HUDEP-2 (cell line): Measurements from ENCODE around the gene SEC24C.
A peak's percentile ranks its signal among the peaks of the same experiment; 100 is the strongest.
"Not testable (repeated sequence)": the region's sequence is repeated elsewhere in the genome, so short reads cannot be mapped to it uniquely, and the experiment has no call there.

Experiments
- DNase-seq, 76 experiments: peaks; one replicate each; lab custom pipeline; 2025; ENCODE audit not compliant: unreplicated experiment in 76 of 76; lab: John Stamatoyannopoulos, UW

SEC24C gene

DNA sequence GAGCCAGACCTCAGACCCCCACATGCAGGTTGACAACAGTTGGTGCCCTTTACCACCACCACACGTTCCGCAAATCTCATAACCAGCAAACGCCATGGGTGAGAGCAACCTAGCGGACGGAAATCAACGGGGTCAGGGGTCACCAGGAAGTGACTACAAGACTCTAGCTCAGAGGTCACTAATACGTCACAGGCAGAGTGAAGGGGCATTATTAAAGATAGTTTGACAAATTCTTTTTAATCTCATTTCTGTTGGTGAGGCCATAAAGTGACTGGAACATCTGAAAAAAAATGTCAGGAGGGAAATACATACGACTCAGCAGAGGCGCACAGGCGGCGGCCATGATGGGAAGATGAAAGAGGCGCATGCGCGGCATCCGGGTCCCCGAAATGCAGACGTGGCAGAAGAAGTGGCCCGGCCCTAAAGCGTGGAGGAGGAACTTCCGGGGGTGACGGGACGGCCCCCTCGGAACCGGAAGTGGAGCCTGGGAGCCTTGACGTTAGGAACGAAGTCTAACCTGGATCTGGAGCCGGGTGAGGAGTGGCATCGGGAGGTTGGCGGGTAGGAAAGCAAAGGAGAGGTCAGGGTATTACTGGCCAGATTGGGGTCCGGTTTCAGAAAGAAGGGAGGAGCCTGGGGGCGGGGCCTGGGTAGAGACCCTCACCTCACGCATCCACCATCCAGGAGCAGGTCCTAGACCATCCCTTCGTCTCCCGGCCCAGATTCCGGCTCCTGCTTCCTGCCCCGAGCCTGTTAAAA is at the start of gene SEC24C:
Gene SEC24C, plus strand, starts transcription at position 468 of the 759 bp plus-strand sequence. CDS start 2,461 bp downstream, outside the sequence.
- DNase-seq = peak in 75 of 76 experiments; percentile 17 to 95 (median 90)

DNA sequence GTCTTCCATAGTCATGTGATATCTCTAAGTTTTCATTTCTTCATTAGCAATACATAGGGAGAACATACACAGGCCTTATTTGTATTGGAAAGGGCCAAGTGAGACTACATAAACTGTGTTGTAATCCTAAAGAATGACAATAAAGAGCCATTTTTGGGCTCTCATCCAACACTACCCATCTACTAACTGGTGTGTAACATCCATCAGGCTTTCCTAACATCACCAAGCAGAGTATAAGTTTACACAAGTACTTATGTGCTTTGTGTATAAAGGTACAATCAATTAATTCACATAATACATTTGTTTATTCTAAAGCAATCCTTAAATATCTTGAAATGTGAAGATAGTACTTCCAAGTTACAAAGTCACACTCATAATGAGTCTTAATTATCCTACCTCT is 48.9 kb upstream of the SEC24C start:
- DNase-seq = not testable (repeated sequence)

DNA sequence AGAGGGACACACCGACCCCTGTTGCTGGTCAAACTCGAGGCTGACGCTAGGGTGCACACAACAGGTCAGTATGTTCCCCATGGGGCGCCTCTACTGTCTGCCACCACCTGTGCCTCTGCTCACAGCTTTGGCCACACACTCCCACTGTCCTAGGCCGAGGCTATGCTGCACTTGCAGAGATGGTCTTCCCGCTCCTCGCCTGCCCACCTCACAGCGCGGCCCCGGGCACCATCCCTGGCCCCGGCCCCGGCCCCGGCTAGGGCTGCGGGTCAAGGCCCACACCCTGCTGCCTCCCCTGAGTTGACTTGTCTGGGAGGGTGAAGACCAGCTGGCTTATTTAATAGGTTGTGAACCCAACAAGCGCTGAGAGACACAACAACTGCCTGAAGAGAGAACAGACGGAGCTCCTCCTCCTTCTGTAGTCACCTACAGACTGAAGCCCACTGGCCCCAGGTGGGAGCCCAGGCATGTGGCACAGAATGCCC is 46.5 kb upstream of the SEC24C start, which contains the start of gene AGAP5:
Gene AGAP5, minus strand, starts transcription at position 435 of the 485 bp plus-strand sequence. Its CDS starts 354 bp downstream, at position 81.
- DNase-seq = not testable (repeated sequence)

GRCh38 chr10:73698819-73699218 is 45.4 kb upstream of the SEC24C start:
- not testable (repeated sequence) for DNase-seq

DNA sequence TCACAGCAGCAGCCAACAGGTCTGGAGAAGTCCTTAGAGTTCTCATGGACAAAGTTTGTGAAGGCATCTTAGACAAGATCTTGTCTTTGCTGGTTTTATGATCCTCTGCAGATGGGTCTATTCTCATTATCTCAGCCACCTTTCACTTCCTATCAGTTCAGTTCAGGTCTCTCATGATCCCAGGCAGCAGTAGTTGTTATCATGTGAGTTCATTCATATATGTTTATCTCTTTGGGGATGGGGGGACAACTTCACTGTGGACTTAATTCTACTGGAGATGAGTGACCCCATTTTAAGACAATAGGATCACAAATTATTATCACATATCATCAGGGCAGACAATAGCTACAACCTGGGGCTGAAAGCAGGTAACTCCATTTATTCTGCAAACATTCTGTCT is 40.2 kb upstream of the SEC24C start:
- peak in 1 of 76 experiments; percentile 9 for DNase-seq

GRCh38 chr10:73705506-73706072 is 38.6 kb upstream of the SEC24C start:
- DNase-seq = not testable (repeated sequence)

DNA sequence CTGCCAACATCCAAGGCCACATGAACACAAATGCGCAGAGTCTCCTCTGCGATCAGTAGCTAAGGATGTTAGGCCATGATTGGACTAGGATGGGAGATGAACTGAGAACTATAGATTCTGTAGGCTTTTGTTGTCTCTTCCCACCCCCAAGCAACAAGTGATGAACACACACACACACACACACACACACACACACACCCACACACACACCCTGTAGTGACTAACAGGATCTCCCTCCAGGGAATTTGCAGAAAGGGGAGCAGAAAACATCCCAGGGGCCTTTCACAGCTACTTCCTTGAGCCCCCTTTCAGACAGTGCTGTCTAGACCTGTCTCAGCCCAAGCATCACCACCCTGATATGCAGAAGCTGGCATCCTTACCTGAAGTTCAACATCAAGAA is 37.7 kb upstream of the SEC24C start:
- not testable (repeated sequence) for DNase-seq

- not testable (repeated sequence) for DNase-seq
Measured at GRCh38 chr10:73707628-73708027, 36.5 kb upstream of the SEC24C start.

- not testable (repeated sequence) for DNase-seq
Measured at GRCh38 chr10:73708122-73708521, 36.0 kb upstream of the SEC24C start.

DNA sequence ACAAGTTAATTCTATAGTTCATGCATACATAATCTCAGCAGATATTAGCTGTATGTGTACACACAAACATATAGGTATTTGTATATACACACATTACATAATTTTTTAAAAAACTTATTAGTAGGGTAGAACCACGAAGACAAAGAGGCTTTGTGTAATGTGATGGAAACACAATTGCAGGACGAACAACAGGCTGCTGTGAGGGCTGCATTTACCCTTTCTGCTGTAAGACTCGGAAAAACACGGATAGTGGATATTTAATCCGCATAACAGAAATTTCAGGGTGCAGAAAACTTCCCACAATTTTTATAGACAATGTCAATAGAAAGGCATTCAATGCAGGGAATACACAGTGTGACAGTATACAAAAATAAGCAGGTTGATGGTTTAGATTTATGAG is 32.5 kb upstream of the SEC24C start:
- not testable (repeated sequence) for DNase-seq

DNA sequence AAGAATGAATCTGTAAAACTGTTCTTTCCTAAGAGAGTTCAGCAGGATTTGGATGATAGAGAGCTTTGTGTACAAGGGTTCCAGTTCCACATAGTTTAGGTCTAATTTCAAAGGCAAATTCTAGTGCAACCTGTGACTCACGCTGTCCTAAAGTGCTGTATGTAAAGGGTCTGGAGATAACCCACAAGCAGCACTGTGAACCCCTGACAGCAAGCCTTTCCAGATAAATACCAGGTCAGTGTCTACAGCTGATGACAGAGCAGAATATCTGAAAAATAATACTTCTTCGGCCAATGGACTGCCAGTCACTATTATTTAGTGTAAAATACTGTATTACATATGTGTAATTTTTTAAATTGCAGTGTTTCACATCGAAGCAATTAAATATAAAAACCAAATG is 30.3 kb upstream of the SEC24C start:
- DNase-seq = not testable (repeated sequence)

DNA sequence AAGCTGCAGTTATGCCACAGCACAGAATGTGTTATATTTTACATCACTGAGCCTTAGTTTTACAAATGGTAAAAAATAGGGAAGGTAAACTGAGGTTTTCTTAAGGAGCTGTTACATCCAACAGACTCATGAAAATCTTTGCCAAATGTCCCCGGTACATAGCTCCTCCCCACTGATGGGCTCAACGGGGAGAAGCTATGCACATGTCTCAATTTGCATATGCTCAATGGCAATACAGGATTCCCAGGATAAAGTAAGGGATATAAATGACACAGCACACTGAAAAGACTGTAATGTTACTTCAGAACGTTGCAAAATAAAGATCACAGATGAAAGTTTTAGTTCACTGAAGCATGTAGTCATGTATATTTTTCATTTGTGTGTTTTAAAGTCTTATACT is 29.7 kb upstream of the SEC24C start:
- not testable (repeated sequence) for DNase-seq

DNA sequence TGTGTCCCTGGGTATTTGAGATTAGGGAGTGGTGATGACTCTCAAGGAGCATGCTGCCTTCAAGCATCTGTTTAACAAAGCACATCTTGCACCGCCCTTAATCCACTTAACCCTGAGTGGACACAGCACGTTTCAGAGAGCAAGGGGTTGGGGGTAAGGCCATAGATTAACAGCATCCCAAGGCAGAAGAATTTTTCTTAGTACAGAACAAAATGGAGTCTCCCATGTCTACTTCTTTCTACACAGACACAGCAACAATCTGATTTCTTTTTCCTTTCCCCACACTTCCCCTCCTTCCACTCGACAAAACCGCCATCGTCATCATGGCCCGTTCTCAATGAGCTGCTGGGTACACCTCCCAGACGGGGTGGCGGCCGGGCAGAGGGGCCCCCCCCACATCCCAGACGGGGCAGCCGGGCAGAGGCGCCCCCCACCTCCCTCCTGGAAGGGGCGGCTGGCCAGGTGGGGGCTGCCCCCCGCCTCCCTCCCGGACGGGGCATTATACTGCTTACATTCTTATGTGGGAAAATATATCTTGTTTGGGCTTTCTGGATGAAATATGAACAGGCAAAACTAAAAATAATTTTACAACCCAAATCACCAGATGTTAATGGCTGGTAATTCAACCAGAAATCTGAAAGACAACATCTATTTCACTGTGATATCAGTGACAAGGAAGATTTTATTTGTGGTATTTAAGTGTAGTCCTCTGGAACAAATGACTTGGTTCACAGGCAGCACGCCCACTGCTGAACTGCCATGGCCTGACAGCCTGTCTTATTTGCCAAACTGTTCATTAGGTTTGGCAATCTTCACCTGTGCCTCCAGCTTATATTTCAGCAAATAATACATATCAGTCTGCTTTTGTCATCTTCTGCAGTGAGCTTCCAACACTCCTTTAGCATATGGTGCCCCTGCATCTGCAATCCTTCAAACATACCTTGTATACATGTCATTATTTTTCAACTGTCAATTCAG is 28.7 kb upstream of the SEC24C start:
- not testable (repeated sequence) for DNase-seq

GRCh38 chr10:73716251-73716650 is 27.9 kb upstream of the SEC24C start:
- DNase-seq = no peak

DNA sequence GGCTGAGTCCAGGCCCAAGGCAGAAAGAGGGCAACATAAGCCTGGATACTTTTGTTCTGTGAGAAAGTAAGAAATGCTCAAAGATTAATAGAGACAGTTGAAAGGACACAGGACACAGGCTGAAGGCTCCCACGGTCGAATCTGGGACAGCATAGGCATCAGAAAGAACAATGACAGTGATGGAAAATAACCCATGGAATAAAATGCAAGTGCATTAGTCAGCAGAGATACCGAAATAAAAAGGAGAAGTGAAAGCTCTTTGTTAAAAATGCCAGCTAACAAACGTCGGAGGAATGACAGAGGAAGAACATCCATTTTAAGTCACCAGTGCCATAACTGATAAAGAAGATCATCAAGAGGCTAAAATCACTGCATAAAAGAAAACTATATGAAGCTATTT is 26.6 kb upstream of the SEC24C start:
- no peak for DNase-seq

DNA sequence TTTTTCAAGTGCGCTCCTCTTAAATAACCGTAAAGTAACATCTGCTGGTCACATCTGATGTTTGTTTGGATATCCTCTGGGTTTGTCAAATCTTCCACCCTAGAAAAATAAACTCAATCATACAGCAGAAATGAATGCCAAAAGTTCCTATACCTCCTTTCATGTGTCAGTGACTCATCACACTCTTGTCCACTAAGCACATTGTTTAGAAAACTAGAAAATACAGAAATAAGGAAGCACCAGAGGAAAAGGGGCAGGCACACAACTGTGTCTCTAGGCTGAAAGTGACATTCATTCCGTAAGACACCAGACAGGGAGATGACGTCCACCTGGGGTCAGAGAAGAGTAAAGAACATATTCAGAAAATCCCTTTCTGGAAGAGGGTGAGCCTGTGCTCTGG is 23.6 kb upstream of the SEC24C start:
- DNase-seq = not testable (repeated sequence)

DNA sequence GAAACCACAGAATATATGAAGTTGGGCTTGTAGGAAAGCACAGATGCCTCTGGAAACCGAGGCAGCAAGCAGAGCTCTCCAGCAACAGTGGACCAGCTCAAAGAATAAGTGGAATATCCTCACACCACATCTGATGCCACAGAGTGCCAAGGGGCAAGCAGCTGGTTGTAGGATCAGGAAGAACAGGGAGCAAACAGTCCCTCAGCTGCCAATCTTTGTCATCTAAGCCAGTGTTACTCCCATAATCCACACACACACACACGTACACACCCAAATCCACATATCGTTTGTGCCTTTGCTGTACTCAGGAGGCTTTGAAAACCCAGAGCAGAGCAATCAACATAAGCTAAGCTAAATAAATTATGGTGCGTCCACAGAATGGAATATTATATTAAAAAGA is 20.7 kb upstream of the SEC24C start:
- DNase-seq = no peak

- DNase-seq = peak in 4 of 76 experiments; percentile 5 to 41 (median 25)
Measured at GRCh38 chr10:73729781-73730152, 14.4 kb upstream of the SEC24C start.

DNA sequence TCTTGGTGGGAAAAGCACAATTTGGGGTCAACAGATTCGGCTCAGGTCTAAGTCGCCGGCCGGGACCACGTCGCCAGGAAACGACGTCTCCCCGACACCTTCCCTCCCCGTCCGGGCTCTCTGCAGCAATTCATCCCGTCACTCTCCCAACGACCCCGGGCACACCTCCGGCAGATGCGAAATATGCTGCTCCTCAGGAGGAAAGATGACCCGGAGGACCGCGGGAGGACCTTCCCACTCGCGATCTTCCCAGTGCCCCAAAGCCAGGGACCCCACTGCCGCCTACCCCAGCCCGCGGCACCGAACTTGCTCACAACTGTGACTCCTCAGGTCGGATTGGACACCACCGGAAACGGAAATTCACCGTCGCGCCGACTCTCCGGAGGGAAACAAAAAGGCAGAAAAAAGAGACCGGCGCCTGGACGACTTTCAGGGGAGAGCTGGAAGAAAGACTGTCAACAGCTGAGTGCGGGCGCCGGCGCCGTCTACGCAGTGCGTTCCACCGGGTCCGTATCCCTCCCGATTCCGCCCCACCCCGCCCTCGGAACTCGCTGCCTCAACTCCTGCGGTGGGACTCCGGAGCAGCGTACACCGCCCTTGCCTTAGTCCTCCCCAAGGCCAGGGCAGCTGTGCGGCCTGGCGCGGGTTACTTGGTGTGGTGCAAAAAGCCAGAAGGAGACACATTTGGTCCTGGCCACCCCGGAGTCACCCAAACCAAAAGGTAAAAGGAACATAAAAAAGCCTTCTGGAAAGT is 13.8 kb upstream of the SEC24C start:
- DNase-seq = peak; percentile 31 to 93 (median 85)
